ENCODE results near the gene CUX1.
A peak's percentile ranks its signal among the peaks of the same experiment; 100 is the strongest.
"Not testable (repeated sequence)": the region's sequence is repeated elsewhere in the genome, so short reads cannot be mapped to it uniquely, and the experiment has no call there.

The CUX1 gene

DNA sequence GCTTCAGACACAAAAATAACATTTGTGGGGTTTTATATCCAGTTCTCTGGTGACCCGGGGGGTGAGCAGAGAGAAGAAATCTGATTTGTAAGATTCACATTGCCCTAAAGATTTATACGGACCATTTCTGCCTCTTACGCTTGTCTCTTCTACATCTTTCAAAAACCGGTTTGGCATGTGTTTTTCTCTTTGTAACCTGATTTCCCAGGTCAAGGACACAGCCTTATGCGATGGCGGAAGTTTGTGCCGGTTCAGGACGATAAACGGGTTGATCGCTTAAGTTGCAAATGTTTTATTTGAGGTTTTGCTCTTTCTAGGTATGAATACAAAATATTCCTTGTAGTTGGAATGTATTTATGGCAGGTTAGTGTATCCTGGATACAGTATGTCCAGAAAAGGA lies 407.6 kb downstream of the CUX1 start:
- DNase-seq: no peak

- no peak for DNase-seq
Observed at GRCh38 chr7:102227371-102227770, 409.9 kb downstream of the CUX1 start.

GRCh38 chr7:102228935-102229334 lies 411.5 kb downstream of the CUX1 start:
- no peak for DNase-seq

- not testable (repeated sequence) for DNase-seq
Observed at GRCh38 chr7:102230162-102230561, 412.7 kb downstream of the CUX1 start.

DNA sequence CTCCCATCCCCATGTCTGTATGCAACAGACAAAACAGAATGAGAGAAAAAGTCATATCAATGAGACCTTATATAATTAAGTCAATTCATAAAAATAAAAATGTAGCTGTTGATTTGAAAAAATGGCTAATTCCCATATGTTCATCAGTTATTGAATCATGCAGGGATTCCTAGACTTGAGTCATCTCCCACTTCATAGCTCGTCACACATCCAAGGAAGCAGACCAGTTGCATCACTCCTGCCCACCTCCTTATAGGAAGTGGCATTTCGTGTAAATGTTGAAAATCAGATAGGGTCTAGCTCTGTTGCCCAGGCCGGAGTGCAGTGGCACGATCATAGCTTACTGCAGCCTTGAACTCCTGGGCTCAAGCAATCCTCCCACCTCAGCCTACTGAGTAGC lies 413.2 kb downstream of the CUX1 start:
- no peak for DNase-seq

DNA sequence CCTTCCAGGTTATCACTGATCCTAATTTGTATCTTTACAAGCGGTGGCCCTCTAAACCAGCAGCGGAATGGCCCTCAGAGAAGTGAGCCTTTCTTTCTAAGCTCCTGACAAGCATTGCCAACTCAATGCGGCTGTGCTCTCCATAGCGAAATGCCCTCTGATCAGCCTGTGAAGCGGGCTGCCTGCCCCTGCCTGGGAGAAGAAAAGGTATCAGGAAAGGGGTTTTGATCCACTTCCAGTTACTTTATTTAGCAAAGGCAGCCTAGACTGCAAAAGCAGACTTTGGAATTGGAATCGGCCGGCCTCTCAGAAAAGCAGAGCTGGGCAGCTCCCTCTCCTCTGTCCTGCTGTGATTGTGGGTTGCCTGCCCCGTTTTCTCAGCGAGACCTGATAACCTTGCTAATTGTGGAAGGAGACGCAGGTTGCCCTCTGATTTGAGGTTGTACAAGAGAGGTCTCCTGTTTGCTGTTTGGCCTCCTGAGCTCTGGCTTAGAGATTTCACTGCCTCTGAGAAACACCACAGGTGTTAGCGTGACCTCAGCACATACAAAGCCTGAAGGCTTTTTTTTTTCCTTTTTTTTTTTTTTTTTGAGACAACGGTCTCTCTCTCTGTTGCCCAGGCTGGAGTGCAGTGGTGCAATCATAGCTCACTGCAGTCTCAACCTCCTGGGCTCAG lies 415.3 kb downstream of the CUX1 start:
- DNase-seq: no peak

- no peak for DNase-seq
Observed at GRCh38 chr7:102234131-102234530, 416.7 kb downstream of the CUX1 start.

DNA sequence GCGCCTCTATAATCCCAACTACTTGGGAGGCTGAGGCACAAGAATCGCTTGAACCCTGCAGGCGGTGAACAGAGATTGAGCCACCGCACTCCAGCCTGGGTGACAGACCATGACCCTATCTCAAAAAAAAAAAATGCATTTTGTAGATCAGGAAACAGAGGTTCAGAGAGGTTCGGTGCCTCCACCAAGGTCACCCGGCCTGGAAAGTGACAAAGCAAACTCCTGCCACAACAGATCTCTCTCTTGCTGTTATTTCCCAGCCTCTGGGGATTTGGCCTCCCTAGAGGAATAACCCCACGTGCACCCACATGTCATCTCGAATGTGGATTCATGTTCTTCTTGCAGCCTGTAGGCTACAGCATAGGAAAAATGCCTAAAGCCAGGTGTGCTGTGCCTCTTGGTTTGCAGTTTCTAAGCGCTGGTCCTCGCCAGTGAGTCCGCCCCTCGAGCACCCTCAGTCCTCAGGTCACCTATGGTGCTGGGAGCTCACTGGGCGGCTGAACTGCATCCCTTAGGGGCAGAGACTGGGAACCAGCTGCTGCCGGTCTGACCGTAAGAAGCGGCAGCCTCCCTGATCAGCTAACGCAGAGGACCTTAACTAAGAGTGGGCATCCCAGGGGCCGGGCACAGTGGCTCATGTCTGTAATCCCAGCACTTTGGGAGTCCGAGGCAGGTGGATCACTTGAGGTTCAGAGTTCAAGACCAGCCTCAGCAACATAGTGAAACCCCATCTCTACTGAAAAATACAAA lies 417.6 kb downstream of the CUX1 start:
- DNase-seq: no peak

DNA sequence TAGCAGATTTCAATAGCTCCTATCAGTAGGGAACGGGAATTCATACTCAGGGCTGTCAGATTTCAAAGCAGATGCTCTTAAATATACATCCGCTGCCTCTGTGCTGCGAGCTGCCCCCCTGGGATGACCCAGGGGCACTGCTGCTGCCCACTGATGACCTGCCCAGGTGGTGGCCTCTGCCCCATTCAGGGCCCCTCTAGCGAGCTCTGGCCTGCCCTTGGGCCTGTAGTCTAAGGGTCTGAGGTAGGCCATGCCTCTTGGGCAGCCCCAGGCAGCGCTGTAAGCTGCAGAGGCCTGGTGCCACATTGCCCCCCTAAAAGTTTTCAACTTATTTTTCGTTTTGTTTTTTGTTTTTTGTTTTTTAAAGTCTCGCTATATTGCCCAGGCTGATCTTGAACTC lies 418.7 kb downstream of the CUX1 start:
- no peak for DNase-seq

GRCh38 chr7:102236592-102237287 lies 419.3 kb downstream of the CUX1 start:
- DNase-seq: peak in 1 of 4 experiments; percentile 12

GRCh38 chr7:102239206-102239820 lies 421.9 kb downstream of the CUX1 start:
- no peak for DNase-seq

GRCh38 chr7:102241431-102241830 lies 424.0 kb downstream of the CUX1 start:
- DNase-seq: no peak

DNA sequence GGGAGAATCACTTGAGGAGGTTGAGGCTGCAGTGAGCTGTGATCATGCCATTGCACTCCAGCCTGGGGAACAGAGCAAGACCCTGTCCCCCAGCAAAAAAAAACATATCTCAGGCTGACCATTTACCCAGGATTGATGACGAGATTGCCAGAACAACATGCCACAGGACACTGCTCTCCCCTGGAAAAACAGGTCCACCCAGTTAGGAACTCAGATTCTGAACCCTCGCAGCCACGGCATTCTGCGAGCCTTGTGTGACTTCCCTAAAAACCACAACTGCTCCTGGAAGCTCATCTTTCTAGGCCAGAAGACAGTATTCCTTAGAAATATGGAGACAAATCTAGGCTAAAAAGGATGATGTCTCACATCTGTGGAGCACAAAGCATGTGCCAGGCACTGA lies 427.2 kb downstream of the CUX1 start:
- no peak for DNase-seq

DNA sequence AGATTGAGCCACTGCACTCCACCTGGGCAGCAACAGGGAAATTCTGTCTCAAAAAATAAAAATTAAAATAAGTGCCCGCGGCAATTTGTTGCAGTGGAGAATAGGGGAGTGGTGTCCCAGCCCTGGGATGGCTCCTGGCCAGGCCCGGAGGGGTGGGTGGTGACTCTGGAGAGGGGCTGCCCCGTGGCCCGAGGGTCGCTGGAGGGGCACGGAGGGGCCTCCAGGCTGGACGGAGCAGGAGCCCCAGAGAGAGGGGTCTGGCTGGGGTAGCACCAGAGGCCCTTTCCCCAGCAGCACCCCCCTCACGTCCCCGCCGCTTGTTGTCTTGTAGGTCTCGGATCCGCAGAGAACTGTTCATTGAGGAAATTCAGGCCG lies 430.6 kb downstream of the CUX1 start:
- no peak for DNase-seq

DNA sequence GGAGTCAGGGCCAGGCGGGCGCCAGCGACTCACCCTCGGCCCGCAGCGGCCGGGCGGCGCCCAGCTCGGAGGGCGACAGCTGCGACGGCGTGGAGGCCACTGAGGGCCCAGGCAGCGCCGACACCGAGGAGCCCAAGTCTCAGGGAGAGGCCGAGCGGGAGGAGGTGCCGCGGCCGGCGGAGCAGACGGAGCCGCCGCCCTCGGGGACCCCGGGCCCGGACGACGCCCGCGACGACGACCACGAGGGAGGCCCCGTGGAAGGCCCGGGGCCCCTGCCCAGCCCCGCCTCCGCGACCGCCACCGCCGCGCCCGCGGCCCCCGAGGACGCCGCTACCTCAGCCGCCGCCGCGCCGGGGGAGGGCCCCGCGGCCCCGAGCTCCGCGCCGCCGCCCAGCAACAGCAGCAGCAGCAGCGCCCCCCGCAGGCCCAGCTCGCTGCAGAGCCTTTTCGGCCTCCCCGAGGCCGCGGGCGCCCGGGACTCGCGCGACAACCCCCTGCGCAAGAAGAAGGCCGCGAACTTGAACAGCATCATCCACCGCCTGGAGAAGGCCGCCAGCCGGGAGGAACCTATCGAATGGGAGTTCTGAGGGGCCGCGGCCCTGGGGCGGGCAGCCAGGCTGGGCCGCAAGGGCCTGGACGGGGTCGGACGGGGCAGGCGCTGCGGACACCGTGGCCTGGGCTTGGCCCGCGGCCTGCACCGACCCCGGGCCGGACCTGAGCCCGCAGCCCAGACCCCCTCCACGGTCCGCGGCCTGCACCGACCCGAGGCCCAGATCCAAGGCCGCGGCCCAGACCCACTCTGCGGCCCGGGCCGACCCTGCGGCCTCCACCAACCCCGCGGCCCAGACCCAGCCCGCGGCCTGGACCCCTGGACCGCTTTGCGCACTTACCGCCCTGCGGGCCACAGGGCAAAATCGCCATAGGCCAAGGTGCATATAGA lies 431.3 kb downstream of the CUX1 start:
- no peak for DNase-seq

- no peak for DNase-seq
Observed at GRCh38 chr7:102251531-102252365, 434.3 kb downstream of the CUX1 start.

- no peak for DNase-seq
Observed at GRCh38 chr7:102252366-102252982, 435.0 kb downstream of the CUX1 start.

DNA sequence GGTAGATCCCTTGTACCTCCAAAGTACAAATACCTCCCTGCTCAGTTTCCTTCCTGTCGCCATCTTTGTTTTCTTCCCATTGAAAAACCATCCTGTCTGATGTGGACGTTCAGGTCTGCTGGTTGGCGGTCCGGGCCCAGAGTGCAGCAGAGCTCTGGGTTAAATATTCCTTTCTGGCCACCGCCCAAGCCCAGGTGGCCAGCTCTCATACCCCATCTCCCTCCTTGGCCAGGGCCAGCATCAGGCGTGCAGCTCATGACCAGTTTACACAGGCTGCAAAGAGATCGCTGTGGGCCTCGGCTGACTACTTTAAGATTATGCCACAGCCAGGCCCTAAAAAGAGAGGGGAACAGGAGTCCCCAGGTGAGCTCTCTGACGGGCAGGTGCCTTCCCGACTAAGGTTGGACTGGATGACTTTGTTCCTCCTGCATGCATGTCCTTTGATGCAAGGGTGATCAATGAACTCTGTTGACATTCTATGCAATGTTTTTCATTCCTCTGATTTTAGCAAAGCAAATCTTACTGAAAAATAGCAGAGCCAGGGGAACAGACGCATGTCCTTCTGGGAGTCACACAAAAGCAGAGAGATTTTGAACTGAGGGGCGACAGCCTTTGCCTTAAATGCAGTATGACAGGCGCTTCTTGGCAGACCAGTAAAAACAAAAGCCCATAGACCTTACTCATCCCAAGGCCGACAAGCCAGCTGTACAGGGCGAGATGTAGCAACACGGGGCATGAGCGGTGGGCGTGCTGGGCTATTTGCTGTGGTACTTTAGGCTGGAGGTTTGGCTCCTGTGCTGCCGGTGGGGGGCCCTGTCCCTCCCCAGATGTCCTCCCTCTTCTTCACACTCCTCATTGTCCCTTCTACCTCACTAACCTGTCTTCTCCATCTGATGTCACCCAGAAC lies 435.9 kb downstream of the CUX1 start:
- no peak for DNase-seq

DNA sequence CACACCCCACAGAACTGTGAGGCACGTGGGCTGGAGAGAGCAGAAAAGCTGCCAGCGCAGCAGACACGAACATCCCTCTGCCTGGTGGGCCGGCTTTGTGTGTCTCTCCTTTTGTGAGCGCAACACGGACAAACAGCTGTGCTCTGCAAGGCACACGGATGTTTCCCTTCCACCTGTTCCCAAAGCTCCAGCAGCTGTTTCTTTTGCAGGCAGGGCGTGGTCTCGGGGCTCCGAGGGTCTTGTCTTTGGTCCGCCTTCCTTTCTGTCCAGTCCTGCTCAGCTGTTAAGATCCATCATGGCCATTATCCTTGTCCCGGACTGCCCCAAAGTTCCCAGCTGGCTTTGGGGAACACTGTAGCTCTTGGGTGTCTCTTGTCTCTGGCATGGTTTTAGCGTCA lies 436.5 kb downstream of the CUX1 start:
- no peak for DNase-seq

- DNase-seq: no peak
Observed at GRCh38 chr7:102254521-102254920, 437.1 kb downstream of the CUX1 start.
